ENCODE measurements around the gene GSDMA.

DNA sequence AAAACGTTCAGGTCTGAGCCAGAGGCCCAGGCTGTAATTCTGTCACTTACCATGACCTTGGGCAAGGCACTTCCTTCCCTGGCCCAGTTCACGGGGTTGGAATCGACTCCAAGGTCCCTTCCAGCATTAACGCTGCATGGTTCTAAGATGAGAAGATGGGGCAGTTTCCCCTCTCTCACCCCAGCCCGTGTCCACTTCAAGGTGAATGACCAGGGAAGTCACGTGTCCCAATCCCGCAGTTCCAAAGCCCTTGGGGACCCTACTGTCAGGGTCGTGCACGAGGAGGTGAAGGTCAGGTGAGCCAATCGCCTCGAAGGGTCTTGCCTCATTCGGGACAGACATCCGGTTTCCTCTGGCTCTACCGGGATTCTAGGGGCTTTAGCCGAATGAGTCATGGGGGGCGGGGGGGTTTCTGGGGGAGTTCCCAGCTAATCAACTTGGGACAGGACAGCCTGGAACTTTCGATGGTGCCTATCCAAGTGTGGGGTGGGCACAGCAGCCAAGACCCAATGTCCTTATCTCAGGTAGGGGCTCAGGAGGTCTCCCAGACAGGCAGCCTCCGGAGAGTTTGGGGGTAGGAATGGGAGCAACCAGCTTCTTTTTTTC is 51.7 kb downstream of the GSDMA start:
- TF ChIP-seq, protein P1, sequence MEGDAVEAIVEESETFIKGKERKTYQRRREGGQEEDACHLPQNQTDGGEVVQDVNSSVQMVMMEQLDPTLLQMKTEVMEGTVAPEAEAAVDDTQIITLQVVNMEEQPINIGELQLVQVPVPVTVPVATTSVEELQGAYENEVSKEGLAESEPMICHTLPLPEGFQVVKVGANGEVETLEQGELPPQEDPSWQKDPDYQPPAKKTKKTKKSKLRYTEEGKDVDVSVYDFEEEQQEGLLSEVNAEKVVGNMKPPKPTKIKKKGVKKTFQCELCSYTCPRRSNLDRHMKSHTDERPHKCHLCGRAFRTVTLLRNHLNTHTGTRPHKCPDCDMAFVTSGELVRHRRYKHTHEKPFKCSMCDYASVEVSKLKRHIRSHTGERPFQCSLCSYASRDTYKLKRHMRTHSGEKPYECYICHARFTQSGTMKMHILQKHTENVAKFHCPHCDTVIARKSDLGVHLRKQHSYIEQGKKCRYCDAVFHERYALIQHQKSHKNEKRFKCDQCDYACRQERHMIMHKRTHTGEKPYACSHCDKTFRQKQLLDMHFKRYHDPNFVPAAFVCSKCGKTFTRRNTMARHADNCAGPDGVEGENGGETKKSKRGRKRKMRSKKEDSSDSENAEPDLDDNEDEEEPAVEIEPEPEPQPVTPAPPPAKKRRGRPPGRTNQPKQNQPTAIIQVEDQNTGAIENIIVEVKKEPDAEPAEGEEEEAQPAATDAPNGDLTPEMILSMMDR (IDR thresholded peaks at IDR 0.05; ENCODE audit: low read depth, low read length) = no peak
- TF ChIP-seq EZH2phosphoT487 (IDR thresholded peaks at IDR 0.05; ENCODE audit: low read depth) = no peak
